Measurements from ENCODE around the gene SUGP1. TPM values are rescaled to one million over a fixed set of nuclear protein-coding genes. Genes with fewer than 3 reads are reported as not detected.

Gene SUGP1
- total and polyA plus RNA-seq, 2 experiments from 2014 or later: 25.6 to 50.5 TPM

DNA sequence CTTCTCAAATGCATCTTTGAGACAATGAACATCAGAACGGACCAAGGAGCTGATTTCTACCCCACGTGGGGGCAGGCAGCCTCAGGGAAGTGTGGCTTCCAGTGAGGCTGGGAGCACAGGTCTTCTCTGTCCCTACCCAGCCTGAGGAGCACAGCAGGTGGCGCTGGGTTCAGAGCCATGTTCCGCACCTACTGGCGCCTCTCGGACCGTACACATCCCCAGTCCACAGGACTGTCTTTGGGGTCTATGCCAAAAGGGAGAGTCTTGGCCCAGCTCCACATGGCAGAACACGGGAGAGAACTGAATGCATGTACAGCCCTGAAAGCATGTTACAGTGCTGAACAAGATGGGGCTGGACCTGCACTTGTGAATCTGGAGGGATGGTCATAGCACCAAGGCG lies 22.6 kb downstream of the SUGP1 start:
- no peaks in the 10 kb centered on the region for H3K9me2 ChIP-seq (ENCODE audit: insufficient read depth)
- no peaks in the 10 kb centered on the region for H3K4me1 ChIP-seq (ENCODE audit: insufficient read depth)
- DNase-seq: no peak
- H3K36me3 ChIP-seq (ENCODE audit: low read depth): peaks cover 10% of the 10 kb centered on the region; the same call in 1 of the 2 replicates
- no peaks in the 10 kb centered on the region for H3K79me2 ChIP-seq (ENCODE audit: insufficient read depth)
- no peaks in the 10 kb centered on the region for H3F3A ChIP-seq (ENCODE audit: insufficient read depth)
- H3K9me3 ChIP-seq (ENCODE audit: low read depth): no peaks in the 10 kb centered on the region
- no peak overlapping the region for H3K27ac ChIP-seq
- H4K20me1 ChIP-seq (ENCODE audit: insufficient read depth): no peaks in the 10 kb centered on the region
- no peak for TF ChIP-seq EZH2phosphoT487 (IDR thresholded peaks at IDR 0.05; ENCODE audit: insufficient read depth, low read depth)
- no peak for TF ChIP-seq EZH2 (IDR thresholded peaks at IDR 0.05; ENCODE audit: insufficient read depth, poor library complexity, severe bottlenecking)
- H3K27me3 ChIP-seq (replicated peaks; ENCODE audit: insufficient read depth): no peaks in the 10 kb centered on the region
- H3K4me3 ChIP-seq: no peak overlapping the region
- in situ Hi-C loops (cut with MboI): no loop called here
- WGBS, 2 experiments (ENCODE audit: low coverage in 1 of 2, low lambda C conversion rate in 2 of 2, missing lambda C conversion rate in 2 of 2): 89 to 93% methylated on average over 9 of the region's 9 CpGs
- no peak overlapping the region for H3K9ac ChIP-seq
- H2AFZ ChIP-seq: no peak overlapping the region
- H3K4me2 ChIP-seq (ENCODE audit: unreplicated experiment): no peak overlapping the region

- H3K27me3 ChIP-seq (replicated peaks; ENCODE audit: insufficient read depth): no peaks in the 10 kb centered on the region
- H4K20me1 ChIP-seq (ENCODE audit: insufficient read depth): no peaks in the 10 kb centered on the region
- DNase-seq: no peak
- H3F3A ChIP-seq (ENCODE audit: insufficient read depth): no peaks in the 10 kb centered on the region
- no peaks in the 10 kb centered on the region for H3K9me3 ChIP-seq (ENCODE audit: low read depth)
- no peak overlapping the region for H2AFZ ChIP-seq
- TF ChIP-seq EZH2phosphoT487 (IDR thresholded peaks at IDR 0.05; ENCODE audit: insufficient read depth, low read depth): no peak
- TF ChIP-seq EZH2 (IDR thresholded peaks at IDR 0.05; ENCODE audit: insufficient read depth, poor library complexity, severe bottlenecking): no peak
- peaks cover 12% of the 10 kb centered on the region; the same call in 1 of the 2 replicates for H3K36me3 ChIP-seq (ENCODE audit: low read depth)
- H3K4me1 ChIP-seq (ENCODE audit: insufficient read depth): no peaks in the 10 kb centered on the region
- H3K27ac ChIP-seq: no peak overlapping the region
- no peaks in the 10 kb centered on the region for H3K79me2 ChIP-seq (ENCODE audit: insufficient read depth)
- H3K9ac ChIP-seq: no peak overlapping the region
- no peak overlapping the region for H3K4me3 ChIP-seq
- in situ Hi-C loops (cut with MboI): no loop called here
- no peaks in the 10 kb centered on the region for H3K9me2 ChIP-seq (ENCODE audit: insufficient read depth)
- no peak overlapping the region for H3K4me2 ChIP-seq (ENCODE audit: unreplicated experiment)
- WGBS, 2 experiments (ENCODE audit: low coverage in 1 of 2, low lambda C conversion rate in 2 of 2, missing lambda C conversion rate in 2 of 2): 88 to 90% methylated on average over 19 of the region's 19 CpGs
Measured at GRCh38 chr19:19296953-19297689, 23.2 kb downstream of the SUGP1 start.

- no peaks in the 10 kb centered on the region for H3K27me3 ChIP-seq (replicated peaks; ENCODE audit: insufficient read depth)
- no peak overlapping the region for H2AFZ ChIP-seq
- H3K79me2 ChIP-seq (ENCODE audit: insufficient read depth): no peaks in the 10 kb centered on the region
- no peaks in the 10 kb centered on the region for H3F3A ChIP-seq (ENCODE audit: insufficient read depth)
- no peaks in the 10 kb centered on the region for H4K20me1 ChIP-seq (ENCODE audit: insufficient read depth)
- WGBS, 2 experiments (ENCODE audit: low coverage in 1 of 2, low lambda C conversion rate in 2 of 2, missing lambda C conversion rate in 2 of 2): 91 to 92% methylated on average over 4 of the region's 4 CpGs
- no peak overlapping the region for H3K9ac ChIP-seq
- no peaks in the 10 kb centered on the region for H3K9me2 ChIP-seq (ENCODE audit: insufficient read depth)
- H3K4me1 ChIP-seq (ENCODE audit: insufficient read depth): no peaks in the 10 kb centered on the region
- H3K4me2 ChIP-seq (ENCODE audit: unreplicated experiment): no peak overlapping the region
- no peak overlapping the region for H3K27ac ChIP-seq
- H3K36me3 ChIP-seq (ENCODE audit: low read depth): peaks cover 12% of the 10 kb centered on the region; the same call in 1 of the 2 replicates
- DNase-seq: no peak
- in situ Hi-C loops (cut with MboI): no loop called here
- no peaks in the 10 kb centered on the region for H3K9me3 ChIP-seq (ENCODE audit: low read depth)
- H3K4me3 ChIP-seq: no peak overlapping the region
- TF ChIP-seq EZH2phosphoT487 (IDR thresholded peaks at IDR 0.05; ENCODE audit: insufficient read depth, low read depth): no peak
- TF ChIP-seq EZH2 (IDR thresholded peaks at IDR 0.05; ENCODE audit: insufficient read depth, poor library complexity, severe bottlenecking): no peak
Measured at GRCh38 chr19:19294914-19295313, 25.4 kb downstream of the SUGP1 start.

DNA sequence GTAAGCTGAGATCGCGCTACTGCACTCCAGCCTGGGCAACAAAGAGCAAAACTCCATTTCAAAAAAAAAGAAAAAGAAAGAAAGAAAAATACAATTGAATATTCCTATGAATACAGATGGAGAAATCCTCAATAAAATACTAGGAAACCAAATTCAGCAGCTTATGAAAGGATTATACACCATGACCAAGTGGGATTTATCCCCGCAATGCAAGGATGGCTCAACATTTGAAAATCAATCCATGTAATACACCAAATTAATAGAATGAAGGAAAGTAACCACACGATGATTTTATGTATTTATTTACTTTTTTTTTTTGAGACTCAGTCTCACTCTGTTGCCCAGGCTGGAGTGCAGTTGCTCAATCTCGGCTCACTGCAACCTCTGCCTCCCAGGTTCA lies 27.7 kb downstream of the SUGP1 start:
- Histone ChIP-seq H3K9me2 (ENCODE audit: insufficient read depth) (no peaks in the 10 kb centered on the region), H3K4me1 (ENCODE audit: insufficient read depth) (no peaks in the 10 kb centered on the region), H3K36me3 (ENCODE audit: low read depth) (peaks cover 12% of the 10 kb centered on the region; the same call in 1 of the 2 replicates), H3K4me3 (no peak overlapping the region), H3K9me3 (ENCODE audit: low read depth) (no peaks in the 10 kb centered on the region), H3K27me3 (replicated peaks; ENCODE audit: insufficient read depth) (no peaks in the 10 kb centered on the region), H4K20me1 (ENCODE audit: insufficient read depth) (no peaks in the 10 kb centered on the region), H3K27ac (no peak overlapping the region), H2AFZ (no peak overlapping the region), H3K4me2 (ENCODE audit: unreplicated experiment) (no peak overlapping the region), H3K9ac (no peak overlapping the region), H3K79me2 (ENCODE audit: insufficient read depth) (no peaks in the 10 kb centered on the region), H3F3A (ENCODE audit: insufficient read depth) (no peaks in the 10 kb centered on the region)
- DNase-seq: no peak
- in situ Hi-C loops (cut with MboI): no loop called here
- WGBS, 2 experiments (ENCODE audit: low coverage in 1 of 2, low lambda C conversion rate in 2 of 2, missing lambda C conversion rate in 2 of 2): 99% methylated on average over 5 of the region's 5 CpGs
- TF ChIP-seq EZH2phosphoT487 (IDR thresholded peaks at IDR 0.05; ENCODE audit: insufficient read depth, low read depth) (no peak), EZH2 (IDR thresholded peaks at IDR 0.05; ENCODE audit: insufficient read depth, poor library complexity, severe bottlenecking) (no peak)

Data from GM23248 (cell line).